Measurements from ENCODE around the gene SERINC5. TPM values are rescaled to one million over a fixed set of nuclear protein-coding genes. Genes with fewer than 3 reads are reported as not detected.

SERINC5 gene
- total and polyA plus RNA-seq, 2 donors (not counting 3 experiments of a cell fraction or from before 2014, with no cell fraction given): 3.2 to 10.1 TPM

DNA sequence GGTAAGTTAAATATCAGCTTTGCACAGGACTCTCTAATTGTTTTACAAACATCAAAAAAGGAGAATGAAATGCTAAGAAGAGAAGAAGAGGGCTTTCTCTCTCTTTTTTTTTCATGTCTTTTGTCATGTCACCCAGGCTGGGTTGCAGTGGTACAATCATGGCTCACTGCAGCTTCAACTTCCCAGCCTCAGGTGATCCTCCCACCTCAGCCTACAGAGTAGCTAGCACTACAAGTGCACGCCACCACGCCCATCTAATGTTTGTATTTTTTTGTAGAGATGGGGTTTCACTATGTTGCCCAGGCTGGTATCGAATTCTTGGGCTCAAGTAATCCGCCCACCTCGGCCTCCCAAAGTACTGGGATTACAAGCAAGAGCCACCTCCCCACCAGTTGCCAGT, 18.6 kb downstream of the SERINC5 start:
- Histone ChIP-seq H3K79me2 (ENCODE audit: control insufficient read depth, insufficient read depth, low read length) (no peaks in the 10 kb centered on the region), H4K20me1 (replicated peaks; ENCODE audit: control insufficient read depth, extremely low read depth, insufficient read depth, low read length) (no peaks in the 10 kb centered on the region), H3K9me3 (replicated peaks; ENCODE audit: control insufficient read depth, insufficient read depth, low read length) (no peaks in the 10 kb centered on the region), H3K4me2 (ENCODE audit: insufficient read depth, low read length) (no peak overlapping the region), H3K4me3 (replicated peaks in 1 of 3; ENCODE audit: insufficient read depth in 1 of 3, low read depth in 1 of 3, low read length in 3 of 3) (no peak overlapping the region), H3K36me3 (ENCODE audit: control insufficient read depth in 2 of 2, extremely low read depth in 1 of 2, insufficient read depth in 2 of 2, low read length in 2 of 2) (no peaks in the 10 kb centered on the region), H3K27ac (ENCODE audit: insufficient read depth, low read depth, low read length) (no peak overlapping the region), H3K27me3 (ENCODE audit: control insufficient read depth in 2 of 2, insufficient read depth in 2 of 2, low read length in 2 of 2) (no peaks in the 10 kb centered on the region), H3K4me1 (ENCODE audit: control insufficient read depth, extremely low read depth, insufficient read depth, low read length) (no peaks in the 10 kb centered on the region), H3K9ac (replicated peaks; ENCODE audit: extremely low read depth, insufficient read depth, low read length) (no peak overlapping the region), H2AFZ (ENCODE audit: low read depth, low read length) (no peak overlapping the region), H3K9me1 (replicated peaks; ENCODE audit: control insufficient read depth, extremely low read depth, insufficient read depth, low read length) (no peaks in the 10 kb centered on the region)
- intact Hi-C loops (cut with micrococcal nuclease) (no loop called here), dilution Hi-C loops (cut with MboI; ENCODE audit: extremely low pct_ligation_motif_present, low sequenced_read_pairs) (no loop called here)
- FAIRE-seq: no peak
- no TSS peak for BruUV-seq (replicated peaks)
- CTCF ChIA-PET: no interaction called here
- no peak for TF ChIP-seq JUN (IDR thresholded peaks at IDR 0.05; ENCODE audit: borderline replicate concordance, insufficient read depth, insufficient read length, low read depth)
- no peak for TF ChIP-seq POLR2A (IDR thresholded peaks at IDR 0.05; ENCODE audit: low read depth, low read length)
- TF ChIP-seq POLR2AphosphoS5 (IDR thresholded peaks at IDR 0.05; ENCODE audit: insufficient read depth, low read depth, low read length): no peak
- no peak for TF ChIP-seq MYC (IDR thresholded peaks at IDR 0.05; ENCODE audit: low read depth, low read length)
- TF ChIP-seq GATA2 (IDR thresholded peaks at IDR 0.05; ENCODE audit: insufficient read depth, insufficient read length, low read depth, low read length): no peak
- TF ChIP-seq FOS (IDR thresholded peaks at IDR 0.05; ENCODE audit: borderline replicate concordance, insufficient read depth, low read length): no peak
- TF ChIP-seq EZH2 (IDR thresholded peaks at IDR 0.05; ENCODE audit: borderline replicate concordance, low read depth, low read length, severe bottlenecking): no peak
- TF ChIP-seq, protein P1, sequence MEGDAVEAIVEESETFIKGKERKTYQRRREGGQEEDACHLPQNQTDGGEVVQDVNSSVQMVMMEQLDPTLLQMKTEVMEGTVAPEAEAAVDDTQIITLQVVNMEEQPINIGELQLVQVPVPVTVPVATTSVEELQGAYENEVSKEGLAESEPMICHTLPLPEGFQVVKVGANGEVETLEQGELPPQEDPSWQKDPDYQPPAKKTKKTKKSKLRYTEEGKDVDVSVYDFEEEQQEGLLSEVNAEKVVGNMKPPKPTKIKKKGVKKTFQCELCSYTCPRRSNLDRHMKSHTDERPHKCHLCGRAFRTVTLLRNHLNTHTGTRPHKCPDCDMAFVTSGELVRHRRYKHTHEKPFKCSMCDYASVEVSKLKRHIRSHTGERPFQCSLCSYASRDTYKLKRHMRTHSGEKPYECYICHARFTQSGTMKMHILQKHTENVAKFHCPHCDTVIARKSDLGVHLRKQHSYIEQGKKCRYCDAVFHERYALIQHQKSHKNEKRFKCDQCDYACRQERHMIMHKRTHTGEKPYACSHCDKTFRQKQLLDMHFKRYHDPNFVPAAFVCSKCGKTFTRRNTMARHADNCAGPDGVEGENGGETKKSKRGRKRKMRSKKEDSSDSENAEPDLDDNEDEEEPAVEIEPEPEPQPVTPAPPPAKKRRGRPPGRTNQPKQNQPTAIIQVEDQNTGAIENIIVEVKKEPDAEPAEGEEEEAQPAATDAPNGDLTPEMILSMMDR (IDR thresholded peaks at IDR 0.05; ENCODE audit: extremely low read depth in 1 of 2, insufficient read depth in 1 of 2, low read depth in 1 of 2, low read length in 2 of 2): no peak
- TF ChIP-seq, protein P2, sequence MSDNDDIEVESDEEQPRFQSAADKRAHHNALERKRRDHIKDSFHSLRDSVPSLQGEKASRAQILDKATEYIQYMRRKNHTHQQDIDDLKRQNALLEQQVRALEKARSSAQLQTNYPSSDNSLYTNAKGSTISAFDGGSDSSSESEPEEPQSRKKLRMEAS (IDR thresholded peaks at IDR 0.05; ENCODE audit: insufficient read depth, insufficient read length): no peak
- no peak for DNase-seq (ENCODE audit: low read depth, low spot score)
- POLR2A ChIA-PET: no interaction called here

All from endothelial cell of umbilical vein (primary cell).